Lung microvascular endothelial cell (primary cell): ENCODE results near the gene ARHGAP30. TPM values are rescaled to one million over a fixed set of nuclear protein-coding genes. Genes with fewer than 3 reads are reported as not detected.
"Not testable (repeated sequence)": the region's sequence is repeated elsewhere in the genome, so short reads cannot be mapped to it uniquely, and the experiment has no call there.

ENCODE experiments used
- DNase-seq, 2 donors: peaks; one replicate each; pipeline versions ENCODE4 v3.0.0 to v3.0.0-alpha.2; 2010; ENCODE audit warnings: low read depth in 2 of 2
- total RNA-seq: library from RNA; depleted of rRNA; stranded (reverse); fragments of >200 nt; gene quantifications from 2 replicates; pipeline ENCODE4 v1.2.1, GENCODE V29; 2014

The ARHGAP30 gene
- total RNA-seq, 1 donor from 2014 or later: not detected

GRCh38 chr1:161039154-161039545 lies 30.5 kb downstream of the ARHGAP30 start:
- DNase-seq: no peak

- peak in 1 of 2 donors; percentile 16 for DNase-seq
Observed at GRCh38 chr1:161038523-161039153, 31.1 kb downstream of the ARHGAP30 start, which contains the start of gene TSTD1. Gene TSTD1 (minus strand): TSS chr1:161038964. CDS start chr1:161038889, 75 bp downstream.

GRCh38 chr1:161037661-161038522 lies 31.8 kb downstream of the ARHGAP30 start:
- no peak for DNase-seq

- no peak for DNase-seq
Observed at GRCh38 chr1:161033751-161034150, 35.9 kb downstream of the ARHGAP30 start.

GRCh38 chr1:161032409-161032808 lies 37.3 kb downstream of the ARHGAP30 start:
- DNase-seq: no peak

GRCh38 chr1:161031874-161032273 lies 37.8 kb downstream of the ARHGAP30 start:
- DNase-seq: no peak

GRCh38 chr1:161029466-161029865 lies 40.2 kb downstream of the ARHGAP30 start:
- not testable (repeated sequence) for DNase-seq

GRCh38 chr1:161026954-161027353 lies 42.7 kb downstream of the ARHGAP30 start:
- not testable (repeated sequence) for DNase-seq

GRCh38 chr1:161022432-161022831 lies 47.3 kb downstream of the ARHGAP30 start:
- not testable (repeated sequence) for DNase-seq

GRCh38 chr1:161021970-161022353 lies 47.7 kb downstream of the ARHGAP30 start:
- no peak for DNase-seq

- peak; percentile 70 to 84 for DNase-seq
Observed at GRCh38 chr1:161021165-161021969, 48.3 kb downstream of the ARHGAP30 start.

- DNase-seq: peak; percentile 78 to 85
Observed at GRCh38 chr1:161020509-161021164, 49.1 kb downstream of the ARHGAP30 start, which contains the start of gene F11R. Gene F11R (minus strand): TSS chr1:161021152. CDS start chr1:161021073, 79 bp downstream.

GRCh38 chr1:161019751-161020495 lies 49.8 kb downstream of the ARHGAP30 start:
- peak; percentile 85 to 89 for DNase-seq

- not testable (repeated sequence) for DNase-seq
Observed at GRCh38 chr1:161019111-161019660, 50.5 kb downstream of the ARHGAP30 start.

- DNase-seq: no peak
Observed at GRCh38 chr1:161018631-161018930, 51.1 kb downstream of the ARHGAP30 start.

- DNase-seq: no peak
Observed at GRCh38 chr1:161017756-161018630, 51.7 kb downstream of the ARHGAP30 start.

GRCh38 chr1:161017181-161017580 lies 52.5 kb downstream of the ARHGAP30 start:
- not testable (repeated sequence) for DNase-seq

GRCh38 chr1:161016683-161017082 lies 53.0 kb downstream of the ARHGAP30 start:
- DNase-seq: peak; percentile 31 to 56
